ENCODE measurements around the gene DLG2. TPM values are rescaled to one million over a fixed set of nuclear protein-coding genes. Genes with fewer than 3 reads are reported as not detected.
"Not testable (repeated sequence)": the region's sequence is repeated elsewhere in the genome, so short reads cannot be mapped to it uniquely, and the experiment has no call there.

The DLG2 gene
- total RNA-seq, 1 donor from 2014 or later, result 13.7 TPM

- DNase-seq, result no peak
Measured at GRCh38 chr11:83612891-83613766, 2014.0 kb downstream of the DLG2 start.

- DNase-seq, result no peak
Measured at GRCh38 chr11:83611600-83611999, 2015.5 kb downstream of the DLG2 start.

- peak; percentile 19 for DNase-seq
Measured at GRCh38 chr11:83611031-83611430, 2016.1 kb downstream of the DLG2 start.

GRCh38 chr11:83609191-83609590 lies 2018.0 kb downstream of the DLG2 start:
- DNase-seq, result no peak

- no peak for DNase-seq
Measured at GRCh38 chr11:83608571-83608970, 2018.6 kb downstream of the DLG2 start.

- DNase-seq, result no peak
Measured at GRCh38 chr11:83601914-83602527, 2025.1 kb downstream of the DLG2 start.

- DNase-seq, result no peak
Measured at GRCh38 chr11:83601201-83601913, 2025.8 kb downstream of the DLG2 start.

- no peak for DNase-seq
Measured at GRCh38 chr11:83600661-83601060, 2026.5 kb downstream of the DLG2 start.

- no peak for DNase-seq
Measured at GRCh38 chr11:83599066-83599465, 2028.1 kb downstream of the DLG2 start.

- not testable (repeated sequence) for DNase-seq
Measured at GRCh38 chr11:83587797-83588196, 2039.3 kb downstream of the DLG2 start.

- DNase-seq, result no peak
Measured at GRCh38 chr11:83583757-83584366, 2043.3 kb downstream of the DLG2 start.

GRCh38 chr11:83574519-83574918 lies 2052.6 kb downstream of the DLG2 start:
- DNase-seq, result no peak

- DNase-seq, result no peak
Measured at GRCh38 chr11:83572581-83573496, 2054.3 kb downstream of the DLG2 start.

GRCh38 chr11:83571302-83571701 lies 2055.8 kb downstream of the DLG2 start:
- no peak for DNase-seq

GRCh38 chr11:83569134-83569805 lies 2057.9 kb downstream of the DLG2 start:
- DNase-seq, result no peak

- no peak for DNase-seq
Measured at GRCh38 chr11:83568516-83568915, 2058.6 kb downstream of the DLG2 start.

GRCh38 chr11:83566950-83567349 lies 2060.2 kb downstream of the DLG2 start:
- DNase-seq, result no peak

GRCh38 chr11:83564870-83565269 lies 2062.3 kb downstream of the DLG2 start:
- DNase-seq, result no peak

- DNase-seq, result no peak
Measured at GRCh38 chr11:83558281-83558680, 2068.9 kb downstream of the DLG2 start.

- DNase-seq, result no peak
Measured at GRCh38 chr11:83557653-83558052, 2069.5 kb downstream of the DLG2 start.

- peak; percentile 39 for DNase-seq
Measured at GRCh38 chr11:83554876-83555275, 2072.3 kb downstream of the DLG2 start.
